Activated naive CD4-positive, alpha-beta T cell treated with anti-CD3 and anti-CD28 coated beads, Interleukin-2, amount 50 U/mL, for 72 hours (primary cell): ENCODE data around the gene NPBWR2. TPM values are rescaled to one million over a fixed set of nuclear protein-coding genes. Genes with fewer than 3 reads are reported as not detected.

Experiments
- ATAC-seq, 2 donors: fragments of 150-1000 bp; cut with Tn5 transposase; 2 replicates each; pipeline ENCODE4 v1.10.0; 2021; ENCODE audit warnings: mild to moderate bottlenecking in 2 of 2, moderate library complexity in 2 of 2
- DNase-seq, 2 donors: peaks; one replicate each; pipeline ENCODE4 v3.0.0; 2021 to 2022; ENCODE audit warnings: low spot score in 2 of 2
- H3K27ac Mint-ChIP-seq, 2 donors: one replicate each; pipeline ENCODE4 v1.8.0; 2022; ENCODE audit warnings: mild to moderate bottlenecking in 2 of 2, mixed read lengths in 2 of 2
- H3K36me3 Mint-ChIP-seq, 2 donors: one replicate each; pipeline ENCODE4 v1.8.0; 2022; ENCODE audit warnings: mixed read lengths in 2 of 2
- H3K9me3 Mint-ChIP-seq, 2 donors: one replicate each; pipeline ENCODE4 v1.8.0; 2022; ENCODE audit warnings: mixed read lengths in 2 of 2
- total RNA-seq, 2 donors: library from RNA; stranded (reverse); gene quantifications; one replicate each; pipeline ENCODE4 v1.2.3, GENCODE V29; 2022

Gene NPBWR2
- total RNA-seq, 2 donors from 2014 or later: not detected

- DNase-seq (peak; percentile 2 to 43), ATAC-seq (no peak)
- no peaks in the 10 kb centered on the region for H3K36me3 Mint-ChIP-seq
- H3K27ac Mint-ChIP-seq: no peak overlapping the region
- no peaks in the 10 kb centered on the region for H3K9me3 Mint-ChIP-seq
Measured at GRCh38 chr20:64112691-64113443, 5.5 kb upstream of the NPBWR2 start.

- no peaks in the 10 kb centered on the region for H3K36me3 Mint-ChIP-seq
- DNase-seq (peak in 1 of 2 donors; percentile 45), ATAC-seq (no peak)
- H3K27ac Mint-ChIP-seq: no peak overlapping the region
- no peaks in the 10 kb centered on the region for H3K9me3 Mint-ChIP-seq
Measured at GRCh38 chr20:64111841-64112641, 4.7 kb upstream of the NPBWR2 start.

- no peaks in the 10 kb centered on the region for H3K9me3 Mint-ChIP-seq
- DNase-seq (peak; percentile 1 to 51), ATAC-seq (no peak)
- no peak overlapping the region for H3K27ac Mint-ChIP-seq
- H3K36me3 Mint-ChIP-seq: no peaks in the 10 kb centered on the region
Measured at GRCh38 chr20:64110411-64111068, 3.2 kb upstream of the NPBWR2 start.

- DNase-seq (peak in 1 of 2 donors; percentile 28), ATAC-seq (no peak)
Measured at GRCh38 chr20:64109831-64110391, 2.5 kb upstream of the NPBWR2 start.

GRCh38 chr20:64108731-64109681 lies 1.6 kb upstream of the NPBWR2 start:
- no peak for ATAC-seq

More at GRCh38 chr20:64109831-64110391, 2.5 kb upstream of the NPBWR2 start:
- no peaks in the 10 kb centered on the region for H3K36me3 Mint-ChIP-seq
- H3K9me3 Mint-ChIP-seq: no peaks in the 10 kb centered on the region
- no peak overlapping the region for H3K27ac Mint-ChIP-seq

GRCh38 chr20:64107736-64108457 lies 532 bp upstream of the NPBWR2 start:
- DNase-seq: peak; percentile 2 to 30
- H3K36me3 Mint-ChIP-seq: no peaks in the 10 kb centered on the region
- no peak overlapping the region for H3K27ac Mint-ChIP-seq
- no peaks in the 10 kb centered on the region for H3K9me3 Mint-ChIP-seq
- no peak for ATAC-seq

More at GRCh38 chr20:64108731-64109681, 1.6 kb upstream of the NPBWR2 start:
- Mint-ChIP-seq H3K36me3 (no peaks in the 10 kb centered on the region), H3K27ac (no peak overlapping the region), H3K9me3 (no peaks in the 10 kb centered on the region)
- DNase-seq: peak in 1 of 2 donors; percentile 37

GRCh38 chr20:64106435-64106961 lies 867 bp downstream of the NPBWR2 start:
- DNase-seq (peak in 1 of 2 donors; percentile 33), ATAC-seq (no peak)
- no peaks in the 10 kb centered on the region for H3K9me3 Mint-ChIP-seq
- no peak overlapping the region for H3K27ac Mint-ChIP-seq
- H3K36me3 Mint-ChIP-seq: no peaks in the 10 kb centered on the region

- DNase-seq (peak in 1 of 2 donors; percentile 46), ATAC-seq (no peak)
- no peaks in the 10 kb centered on the region for H3K36me3 Mint-ChIP-seq
- no peak overlapping the region for H3K27ac Mint-ChIP-seq
- H3K9me3 Mint-ChIP-seq: no peaks in the 10 kb centered on the region
Measured at GRCh38 chr20:64105846-64106434, 1.4 kb downstream of the NPBWR2 start.

- no peak for ATAC-seq
- Mint-ChIP-seq H3K36me3 (no peaks in the 10 kb centered on the region), H3K27ac (no peak overlapping the region), H3K9me3 (no peaks in the 10 kb centered on the region)
- DNase-seq: peak; percentile 1 to 51
Measured at GRCh38 chr20:64104667-64105451, 2.5 kb downstream of the NPBWR2 start.

- no peaks in the 10 kb centered on the region for H3K36me3 Mint-ChIP-seq
- DNase-seq: peak; percentile 2 to 51
- H3K9me3 Mint-ChIP-seq: no peaks in the 10 kb centered on the region
- H3K27ac Mint-ChIP-seq: no peak overlapping the region
- ATAC-seq: no peak
Measured at GRCh38 chr20:64103871-64104666, 3.3 kb downstream of the NPBWR2 start.

- no peak for ATAC-seq
- Mint-ChIP-seq H3K27ac (no peak overlapping the region), H3K9me3 (no peaks in the 10 kb centered on the region), H3K36me3 (no peaks in the 10 kb centered on the region)
- peak in 1 of 2 donors; percentile 41 for DNase-seq
Measured at GRCh38 chr20:64102647-64103354, 4.6 kb downstream of the NPBWR2 start.

GRCh38 chr20:64101731-64102621 lies 5.4 kb downstream of the NPBWR2 start:
- no peaks in the 10 kb centered on the region for H3K36me3 Mint-ChIP-seq
- peaks cover under 1 to 1% of the 10 kb centered on the region in 2 donors for H3K9me3 Mint-ChIP-seq
- DNase-seq: peak; percentile 49 to 91
- peak; percentile 77 to 93 for ATAC-seq
- H3K27ac Mint-ChIP-seq: no peak overlapping the region
